ENCODE data around the gene BCL11B. TPM values are rescaled to one million over a fixed set of nuclear protein-coding genes. Genes with fewer than 3 reads are reported as not detected.

The BCL11B gene
- total RNA-seq, 2 experiments from 2014 or later: not detected

GRCh38 chr14:99123208-99123870 lies 148.7 kb downstream of the BCL11B start:
- no peaks in the 10 kb centered on the region for H3K9me3 ChIP-seq (ENCODE audit: low read length)
- intact Hi-C loops (cut with micrococcal nuclease; ENCODE audit: unreplicated experiment): no loop called here
- no peak overlapping the region for H3K4me2 ChIP-seq (ENCODE audit: low read length)
- no peak overlapping the region for H3K4me3 ChIP-seq (ENCODE audit: low read depth, low read length, poor library complexity, severe bottlenecking)
- no peaks in the 10 kb centered on the region for H3K9me2 ChIP-seq (ENCODE audit: insufficient read depth, low read length)
- ChIA-PET POLR2A (no interaction called here), CTCF (ENCODE audit: unreplicated experiment) (no interaction called here)
- H3K4me1 ChIP-seq (ENCODE audit: insufficient read depth, low read length, poor library complexity, severe bottlenecking): no peaks in the 10 kb centered on the region
- DNase-seq (ENCODE audit: low spot score): no peak
- no peaks in the 10 kb centered on the region for H4K20me1 ChIP-seq (ENCODE audit: insufficient read depth, low read length)
- no peaks in the 10 kb centered on the region for H3K36me3 ChIP-seq (ENCODE audit: insufficient read depth, low read length)
- no peak overlapping the region for H3K27ac ChIP-seq (ENCODE audit: low read depth, low read length, poor library complexity, severe bottlenecking)
- TF ChIP-seq CTCF (conservative IDR thresholded peaks at IDR 0.05; ENCODE audit: low read length): no peak
- no peak for TF ChIP-seq EZH2phosphoT487 (IDR thresholded peaks at IDR 0.05; ENCODE audit: borderline replicate concordance, low read depth, low read length)
- H3K79me2 ChIP-seq (ENCODE audit: insufficient read depth, low read depth, low read length): no peaks in the 10 kb centered on the region
- H2AFZ ChIP-seq (ENCODE audit: low read length): no peak overlapping the region
- no TSS peak for BruUV-seq (replicated peaks)

GRCh38 chr14:99122521-99123125 lies 149.4 kb downstream of the BCL11B start:
- intact Hi-C loops (cut with micrococcal nuclease; ENCODE audit: unreplicated experiment): no loop called here
- no peaks in the 10 kb centered on the region for H3K36me3 ChIP-seq (ENCODE audit: insufficient read depth, low read length)
- BruUV-seq (replicated peaks): no TSS peak
- H3K4me1 ChIP-seq (ENCODE audit: insufficient read depth, low read length, poor library complexity, severe bottlenecking): no peaks in the 10 kb centered on the region
- ChIA-PET CTCF (ENCODE audit: unreplicated experiment) (no interaction called here), POLR2A (no interaction called here)
- no peaks in the 10 kb centered on the region for H4K20me1 ChIP-seq (ENCODE audit: insufficient read depth, low read length)
- DNase-seq (ENCODE audit: low spot score): no peak
- no peaks in the 10 kb centered on the region for H3K9me3 ChIP-seq (ENCODE audit: low read length)
- H3K9me2 ChIP-seq (ENCODE audit: insufficient read depth, low read length): no peaks in the 10 kb centered on the region
- no peak overlapping the region for H3K4me3 ChIP-seq (ENCODE audit: low read depth, low read length, poor library complexity, severe bottlenecking)
- H2AFZ ChIP-seq (ENCODE audit: low read length): no peak overlapping the region
- H3K4me2 ChIP-seq (ENCODE audit: low read length): no peak overlapping the region
- TF ChIP-seq EZH2phosphoT487 (IDR thresholded peaks at IDR 0.05; ENCODE audit: borderline replicate concordance, low read depth, low read length) (no peak), CTCF (conservative IDR thresholded peaks at IDR 0.05; ENCODE audit: low read length) (no peak)
- no peak overlapping the region for H3K27ac ChIP-seq (ENCODE audit: low read depth, low read length, poor library complexity, severe bottlenecking)
- no peaks in the 10 kb centered on the region for H3K79me2 ChIP-seq (ENCODE audit: insufficient read depth, low read depth, low read length)

GRCh38 chr14:99121319-99121875 lies 150.6 kb downstream of the BCL11B start:
- intact Hi-C loops (cut with micrococcal nuclease; ENCODE audit: unreplicated experiment): no loop called here
- Histone ChIP-seq H3K4me1 (ENCODE audit: insufficient read depth, low read length, poor library complexity, severe bottlenecking) (no peaks in the 10 kb centered on the region), H3K9me3 (ENCODE audit: low read length) (no peaks in the 10 kb centered on the region), H3K27ac (ENCODE audit: low read depth, low read length, poor library complexity, severe bottlenecking) (no peak overlapping the region), H3K36me3 (ENCODE audit: insufficient read depth, low read length) (no peaks in the 10 kb centered on the region), H3K79me2 (ENCODE audit: insufficient read depth, low read depth, low read length) (no peaks in the 10 kb centered on the region), H2AFZ (ENCODE audit: low read length) (no peak overlapping the region), H4K20me1 (ENCODE audit: insufficient read depth, low read length) (no peaks in the 10 kb centered on the region), H3K9me2 (ENCODE audit: insufficient read depth, low read length) (no peaks in the 10 kb centered on the region), H3K4me3 (ENCODE audit: low read depth, low read length, poor library complexity, severe bottlenecking) (no peak overlapping the region), H3K4me2 (ENCODE audit: low read length) (no peak overlapping the region)
- no peak for TF ChIP-seq CTCF (conservative IDR thresholded peaks at IDR 0.05; ENCODE audit: low read length)
- TF ChIP-seq EZH2phosphoT487 (IDR thresholded peaks at IDR 0.05; ENCODE audit: borderline replicate concordance, low read depth, low read length): no peak
- no TSS peak for BruUV-seq (replicated peaks)
- ChIA-PET POLR2A (no interaction called here), CTCF (ENCODE audit: unreplicated experiment) (no interaction called here)
- DNase-seq (ENCODE audit: low spot score): no peak

Measured in OCI-LY7 (cell line).